ENCODE data around the gene DNMT1. TPM values are rescaled to one million over a fixed set of nuclear protein-coding genes. Genes with fewer than 3 reads are reported as not detected.

DNMT1 gene
- polyA plus RNA-seq, 1 donor (not counting 4 experiments of a cell fraction or from before 2014, with no cell fraction given) = 52.0 TPM

GRCh38 chr19:10228393-10228792 is 33.6 kb upstream of the DNMT1 start:
- H3K4me3 ChIP-seq (ENCODE audit: control insufficient read depth in 2 of 3, extremely low read depth in 1 of 3, insufficient read depth in 2 of 3, low read depth in 1 of 3, low read length in 3 of 3) = no peak overlapping the region
- no peaks in the 10 kb centered on the region for H3K27me3 ChIP-seq (ENCODE audit: control insufficient read depth, extremely low read depth, insufficient read depth, low read length)
- no peak overlapping the region for H3K9ac ChIP-seq (ENCODE audit: control insufficient read depth, extremely low read depth, insufficient read depth, low read length)
- DNase-seq (ENCODE audit: low read depth, low spot score) = no peak
- FAIRE-seq = no peak
- dilution Hi-C loops (cut with MboI; ENCODE audit: extremely low pct_ligation_motif_present, low sequenced_read_pairs) = no loop called here
- no peak for TF ChIP-seq EZH2 (IDR thresholded peaks at IDR 0.05; ENCODE audit: low read length)
- no peak for TF ChIP-seq CTCF (optimal IDR thresholded peaks at IDR 0.05 in 1 of 3, IDR thresholded peaks at IDR 0.05 in 1 of 3, conservative IDR thresholded peaks at IDR 0.05 in 1 of 3; ENCODE audit: extremely low read depth in 1 of 3, insufficient read depth in 2 of 3, low read length in 3 of 3)
- H4K20me1 ChIP-seq (ENCODE audit: control insufficient read depth, extremely low read depth, insufficient read depth, low read length) = no peaks in the 10 kb centered on the region
- no peak overlapping the region for H2AFZ ChIP-seq (ENCODE audit: control insufficient read depth, low read length)
- no peaks in the 10 kb centered on the region for H3K79me2 ChIP-seq (ENCODE audit: control insufficient read depth, insufficient read depth, low read length)
- no peaks in the 10 kb centered on the region for H3K9me3 ChIP-seq (ENCODE audit: control insufficient read depth, low read depth, low read length)
- H3K9me1 ChIP-seq (ENCODE audit: control insufficient read depth, extremely low read depth, insufficient read depth, low read length) = no peaks in the 10 kb centered on the region
- no peaks in the 10 kb centered on the region for H3K4me1 ChIP-seq (ENCODE audit: control insufficient read depth, extremely low read depth, insufficient read depth, low read length)
- no peaks in the 10 kb centered on the region for H3K36me3 ChIP-seq (ENCODE audit: control insufficient read depth in 2 of 2, extremely low read depth in 1 of 2, insufficient read depth in 2 of 2, low read length in 2 of 2)
- no peak overlapping the region for H3K27ac ChIP-seq (ENCODE audit: control insufficient read depth, insufficient read depth, low read length)
- H3K4me2 ChIP-seq (ENCODE audit: control insufficient read depth, extremely low read depth, insufficient read depth, low read depth, low read length) = no peak overlapping the region

- no peaks in the 10 kb centered on the region for H3K9me3 ChIP-seq (ENCODE audit: control insufficient read depth, low read depth, low read length)
- dilution Hi-C loops (cut with MboI; ENCODE audit: extremely low pct_ligation_motif_present, low sequenced_read_pairs) = no loop called here
- no peaks in the 10 kb centered on the region for H3K79me2 ChIP-seq (ENCODE audit: control insufficient read depth, insufficient read depth, low read length)
- no peak overlapping the region for H3K4me2 ChIP-seq (ENCODE audit: control insufficient read depth, extremely low read depth, insufficient read depth, low read depth, low read length)
- H3K4me1 ChIP-seq (ENCODE audit: control insufficient read depth, extremely low read depth, insufficient read depth, low read length) = no peaks in the 10 kb centered on the region
- no peaks in the 10 kb centered on the region for H3K9me1 ChIP-seq (ENCODE audit: control insufficient read depth, extremely low read depth, insufficient read depth, low read length)
- no peak overlapping the region for H3K4me3 ChIP-seq (ENCODE audit: control insufficient read depth in 2 of 3, extremely low read depth in 1 of 3, insufficient read depth in 2 of 3, low read depth in 1 of 3, low read length in 3 of 3)
- DNase-seq (ENCODE audit: low read depth, low spot score) (no peak), FAIRE-seq (no peak)
- H4K20me1 ChIP-seq (ENCODE audit: control insufficient read depth, extremely low read depth, insufficient read depth, low read length) = no peaks in the 10 kb centered on the region
- TF ChIP-seq CTCF (optimal IDR thresholded peaks at IDR 0.05 in 1 of 3, IDR thresholded peaks at IDR 0.05 in 1 of 3, conservative IDR thresholded peaks at IDR 0.05 in 1 of 3; ENCODE audit: extremely low read depth in 1 of 3, insufficient read depth in 2 of 3, low read length in 3 of 3) (no peak), EZH2 (IDR thresholded peaks at IDR 0.05; ENCODE audit: low read length) (no peak)
- H3K36me3 ChIP-seq (ENCODE audit: control insufficient read depth in 2 of 2, extremely low read depth in 1 of 2, insufficient read depth in 2 of 2, low read length in 2 of 2) = no peaks in the 10 kb centered on the region
- no peak overlapping the region for H3K27ac ChIP-seq (ENCODE audit: control insufficient read depth, insufficient read depth, low read length)
- H2AFZ ChIP-seq (ENCODE audit: control insufficient read depth, low read length) = no peak overlapping the region
- H3K27me3 ChIP-seq (ENCODE audit: control insufficient read depth, extremely low read depth, insufficient read depth, low read length) = no peaks in the 10 kb centered on the region
- no peak overlapping the region for H3K9ac ChIP-seq (ENCODE audit: control insufficient read depth, extremely low read depth, insufficient read depth, low read length)
Measured at GRCh38 chr19:10227026-10227971, 32.5 kb upstream of the DNMT1 start.
